K562 (cell line): Measurements from ENCODE around the gene TMEM89. TPM values are rescaled to one million over a fixed set of nuclear protein-coding genes. Genes with fewer than 3 reads are reported as not detected.

Source experiments
- CAMTA2 ChIP-seq: fragments of 250-450 bp; sonication (Bioruptor Pico); conservative IDR thresholded peaks from 2 replicates; pipeline ENCODE4 v1.5.1; 2022
- CTBP1 ChIP-seq: fragments of 450-650 bp; IDR thresholded peaks from 2 replicates; pipeline ENCODE4 v1.6.1; 2016; ENCODE audit warnings: borderline replicate concordance
- EP300 ChIP-seq: IDR thresholded peaks from 2 replicates; pipeline ENCODE4 v1.6.1; 2012; ENCODE audit warnings: low read length, improper control_type of control experiment
- FOSL1 ChIP-seq: fragments of 200-800 bp; sonication (Bioruptor generic); conservative IDR thresholded peaks from 2 replicates; pipeline ENCODE4 v1.6.1; 2016; ENCODE audit warnings: missing genetic modification characterization, missing compliant biosample characterization
- GTF2F1 ChIP-seq: IDR thresholded peaks from 2 replicates; pipeline ENCODE4 v1.6.1; 2011; ENCODE audit warnings: low read depth, low read length, improper control_type of control experiment
- NFIX ChIP-seq: fragments of 250-450 bp; sonication (Bioruptor Pico); IDR thresholded peaks from 2 replicates; pipeline ENCODE4 v1.4.0; 2020; ENCODE audit warnings: low read depth, mild to moderate bottlenecking, moderate library complexity
- NFRKB ChIP-seq: fragments of 450-650 bp; IDR thresholded peaks from 2 replicates; pipeline ENCODE4 v1.6.1; 2016; ENCODE audit warnings: low read depth
- RBBP5 ChIP-seq: fragments of 200-600 bp; sonication (generic); IDR thresholded peaks from 2 replicates; pipeline ENCODE4 v1.6.1; 2012; ENCODE audit warnings: borderline replicate concordance, mild to moderate bottlenecking, low read length, control low read depth, inconsistent platforms; ENCODE audit not compliant: insufficient read depth, poor library complexity, severe bottlenecking
- ZBTB8A ChIP-seq: fragments of 450-650 bp; IDR thresholded peaks from 2 replicates; pipeline ENCODE4 v1.6.1; 2018; ENCODE audit warnings: mild to moderate bottlenecking, moderate library complexity; ENCODE audit not compliant: partially characterized antibody
- ZNF444 ChIP-seq: fragments of 250-450 bp; sonication (Bioruptor Pico); IDR thresholded peaks from 2 replicates; pipeline ENCODE4 v1.4.0; 2020; ENCODE audit warnings: mild to moderate bottlenecking, moderate library complexity
- polyA plus RNA-seq, 8 experiments: library from polyadenylated mRNA; depleted of rRNA in 4 of 8; stranded (reverse) in 5 of 8; unstranded in 3 of 8; fragments of >200 nt; fragmentation: Nextera tagmentation in 2 of 8; fragmentation: Illumina TruSeq in 1 of 8; extraction: Ambion mirVana in 2 of 8; extraction: Trizol in 1 of 8; gene quantifications; 2 replicates each; pipeline versions ENCODE4 v1.2.1 to v1.2.3, GENCODE V29; 2011 to 2014; ENCODE audit warnings: inconsistent platforms in 1 of 8, missing spikeins in 1 of 8
- total RNA-seq, 7 experiments: library from RNA; depleted of rRNA in 6 of 7; stranded (reverse); fragments of >200 nt in 6 of 7; fragmentation: Illumina TruSeq in 2 of 7; extraction: Trizol in 2 of 7; gene quantifications; 2 replicates each; pipeline versions ENCODE4 v1.2.1 to v1.2.3, GENCODE V29; 2011 to 2021; ENCODE audit warnings: low replicate concordance in 1 of 7
- TF ChIP-seq, protein P1 (sequence below): fragments of 250-450 bp; sonication (Bioruptor Pico); IDR thresholded peaks from 2 replicates; pipeline ENCODE4 v1.5.0; 2020; ENCODE audit warnings: mild to moderate bottlenecking
- TF ChIP-seq, protein P2 (sequence below): fragments of 450-650 bp; IDR thresholded peaks from 2 replicates; pipeline ENCODE4 v1.6.1; 2017; ENCODE audit warnings: antibody characterized with exemption
- TF ChIP-seq, protein P3 (sequence below): fragments of 450-650 bp; formaldehyde crosslinking; IDR thresholded peaks from 2 replicates; pipeline ENCODE4 v1.4.0; 2020; ENCODE audit warnings: mild to moderate bottlenecking, moderate library complexity
- TF ChIP-seq, protein P4 (sequence below): sonication (generic); IDR thresholded peaks from 2 replicates; pipeline ENCODE4 v1.6.1; 2016
- TF ChIP-seq, protein P5 (sequence below), 2 experiments: fragments of 450-650 bp; IDR thresholded peaks; 2 replicates each; pipeline ENCODE4 v1.6.1; 2018; ENCODE audit warnings: mild to moderate bottlenecking in 2 of 2, low read depth in 1 of 2; ENCODE audit not compliant: partially characterized antibody in 2 of 2
- TF ChIP-seq, protein P6 (sequence below): sonication (generic); formaldehyde crosslinking; IDR thresholded peaks from 2 replicates; pipeline ENCODE4 v1.8.0; 2022; ENCODE audit warnings: mild to moderate bottlenecking, missing genetic modification reagents

Gene TMEM89
- total and polyA plus RNA-seq, 9 of the 15 experiments (the other 6 are each of a cell fraction or from before 2014, with no cell fraction given): not detected

DNA sequence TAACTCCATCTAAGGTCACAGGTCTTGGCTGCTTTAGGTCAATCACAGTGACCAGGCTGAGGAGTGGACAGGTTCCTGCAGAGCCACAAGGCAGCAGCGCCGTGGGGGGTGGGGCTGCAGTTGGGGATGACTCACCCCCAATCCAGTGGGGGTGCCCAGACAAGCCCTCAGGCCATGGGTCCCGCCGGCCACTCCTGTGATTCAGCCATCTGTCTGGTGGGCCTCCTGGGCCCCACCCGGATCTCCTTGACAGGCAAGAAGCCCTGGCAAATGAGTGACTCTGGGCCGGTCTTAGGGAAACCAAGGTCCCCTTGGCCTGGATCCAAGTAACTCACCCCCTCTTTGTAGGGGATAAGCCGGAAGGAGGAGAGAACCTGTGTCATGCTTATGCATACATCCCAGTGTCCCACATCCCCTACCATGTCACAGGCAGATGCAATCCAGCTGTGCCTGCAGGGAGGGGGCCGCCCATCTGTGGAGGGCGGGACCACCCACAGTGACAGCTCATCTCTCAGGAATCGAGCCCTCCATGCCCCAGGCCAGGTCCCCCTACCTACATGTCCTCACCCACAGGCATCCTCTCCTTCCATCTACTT lies 25.9 kb downstream of the TMEM89 start (continued):
- no peak for TF ChIP-seq EP300
- TF ChIP-seq CTBP1: 0 out of 2 replicates have a peak, but pooled peaks have one; percentile 19
- TF ChIP-seq, protein P1, sequence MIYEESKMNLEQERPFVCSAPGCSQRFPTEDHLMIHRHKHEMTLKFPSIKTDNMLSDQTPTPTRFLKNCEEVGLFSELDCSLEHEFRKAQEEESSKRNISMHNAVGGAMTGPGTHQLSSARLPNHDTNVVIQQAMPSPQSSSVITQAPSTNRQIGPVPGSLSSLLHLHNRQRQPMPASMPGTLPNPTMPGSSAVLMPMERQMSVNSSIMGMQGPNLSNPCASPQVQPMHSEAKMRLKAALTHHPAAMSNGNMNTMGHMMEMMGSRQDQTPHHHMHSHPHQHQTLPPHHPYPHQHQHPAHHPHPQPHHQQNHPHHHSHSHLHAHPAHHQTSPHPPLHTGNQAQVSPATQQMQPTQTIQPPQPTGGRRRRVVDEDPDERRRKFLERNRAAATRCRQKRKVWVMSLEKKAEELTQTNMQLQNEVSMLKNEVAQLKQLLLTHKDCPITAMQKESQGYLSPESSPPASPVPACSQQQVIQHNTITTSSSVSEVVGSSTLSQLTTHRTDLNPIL (CRISPR knock-in tag): no peak
- no peak for TF ChIP-seq GTF2F1
- TF ChIP-seq ZNF444 (CRISPR knock-in tag): no peak
- no peak for TF ChIP-seq NFIX (CRISPR knock-in tag)
- TF ChIP-seq FOSL1 (tag): peak; percentile 91
- TF ChIP-seq, protein P2, sequence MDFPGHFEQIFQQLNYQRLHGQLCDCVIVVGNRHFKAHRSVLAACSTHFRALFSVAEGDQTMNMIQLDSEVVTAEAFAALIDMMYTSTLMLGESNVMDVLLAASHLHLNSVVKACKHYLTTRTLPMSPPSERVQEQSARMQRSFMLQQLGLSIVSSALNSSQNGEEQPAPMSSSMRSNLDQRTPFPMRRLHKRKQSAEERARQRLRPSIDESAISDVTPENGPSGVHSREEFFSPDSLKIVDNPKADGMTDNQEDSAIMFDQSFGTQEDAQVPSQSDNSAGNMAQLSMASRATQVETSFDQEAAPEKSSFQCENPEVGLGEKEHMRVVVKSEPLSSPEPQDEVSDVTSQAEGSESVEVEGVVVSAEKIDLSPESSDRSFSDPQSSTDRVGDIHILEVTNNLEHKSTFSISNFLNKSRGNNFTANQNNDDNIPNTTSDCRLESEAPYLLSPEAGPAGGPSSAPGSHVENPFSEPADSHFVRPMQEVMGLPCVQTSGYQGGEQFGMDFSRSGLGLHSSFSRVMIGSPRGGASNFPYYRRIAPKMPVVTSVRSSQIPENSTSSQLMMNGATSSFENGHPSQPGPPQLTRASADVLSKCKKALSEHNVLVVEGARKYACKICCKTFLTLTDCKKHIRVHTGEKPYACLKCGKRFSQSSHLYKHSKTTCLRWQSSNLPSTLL: no peak
- TF ChIP-seq, protein P3, sequence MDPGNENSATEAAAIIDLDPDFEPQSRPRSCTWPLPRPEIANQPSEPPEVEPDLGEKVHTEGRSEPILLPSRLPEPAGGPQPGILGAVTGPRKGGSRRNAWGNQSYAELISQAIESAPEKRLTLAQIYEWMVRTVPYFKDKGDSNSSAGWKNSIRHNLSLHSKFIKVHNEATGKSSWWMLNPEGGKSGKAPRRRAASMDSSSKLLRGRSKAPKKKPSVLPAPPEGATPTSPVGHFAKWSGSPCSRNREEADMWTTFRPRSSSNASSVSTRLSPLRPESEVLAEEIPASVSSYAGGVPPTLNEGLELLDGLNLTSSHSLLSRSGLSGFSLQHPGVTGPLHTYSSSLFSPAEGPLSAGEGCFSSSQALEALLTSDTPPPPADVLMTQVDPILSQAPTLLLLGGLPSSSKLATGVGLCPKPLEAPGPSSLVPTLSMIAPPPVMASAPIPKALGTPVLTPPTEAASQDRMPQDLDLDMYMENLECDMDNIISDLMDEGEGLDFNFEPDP: no peak
- TF ChIP-seq ZBTB8A: no peak
- TF ChIP-seq, protein P4, sequence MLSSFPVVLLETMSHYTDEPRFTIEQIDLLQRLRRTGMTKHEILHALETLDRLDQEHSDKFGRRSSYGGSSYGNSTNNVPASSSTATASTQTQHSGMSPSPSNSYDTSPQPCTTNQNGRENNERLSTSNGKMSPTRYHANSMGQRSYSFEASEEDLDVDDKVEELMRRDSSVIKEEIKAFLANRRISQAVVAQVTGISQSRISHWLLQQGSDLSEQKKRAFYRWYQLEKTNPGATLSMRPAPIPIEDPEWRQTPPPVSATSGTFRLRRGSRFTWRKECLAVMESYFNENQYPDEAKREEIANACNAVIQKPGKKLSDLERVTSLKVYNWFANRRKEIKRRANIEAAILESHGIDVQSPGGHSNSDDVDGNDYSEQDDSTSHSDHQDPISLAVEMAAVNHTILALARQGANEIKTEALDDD: no peak
- no peak for TF ChIP-seq RBBP5
- TF ChIP-seq, protein P5, sequence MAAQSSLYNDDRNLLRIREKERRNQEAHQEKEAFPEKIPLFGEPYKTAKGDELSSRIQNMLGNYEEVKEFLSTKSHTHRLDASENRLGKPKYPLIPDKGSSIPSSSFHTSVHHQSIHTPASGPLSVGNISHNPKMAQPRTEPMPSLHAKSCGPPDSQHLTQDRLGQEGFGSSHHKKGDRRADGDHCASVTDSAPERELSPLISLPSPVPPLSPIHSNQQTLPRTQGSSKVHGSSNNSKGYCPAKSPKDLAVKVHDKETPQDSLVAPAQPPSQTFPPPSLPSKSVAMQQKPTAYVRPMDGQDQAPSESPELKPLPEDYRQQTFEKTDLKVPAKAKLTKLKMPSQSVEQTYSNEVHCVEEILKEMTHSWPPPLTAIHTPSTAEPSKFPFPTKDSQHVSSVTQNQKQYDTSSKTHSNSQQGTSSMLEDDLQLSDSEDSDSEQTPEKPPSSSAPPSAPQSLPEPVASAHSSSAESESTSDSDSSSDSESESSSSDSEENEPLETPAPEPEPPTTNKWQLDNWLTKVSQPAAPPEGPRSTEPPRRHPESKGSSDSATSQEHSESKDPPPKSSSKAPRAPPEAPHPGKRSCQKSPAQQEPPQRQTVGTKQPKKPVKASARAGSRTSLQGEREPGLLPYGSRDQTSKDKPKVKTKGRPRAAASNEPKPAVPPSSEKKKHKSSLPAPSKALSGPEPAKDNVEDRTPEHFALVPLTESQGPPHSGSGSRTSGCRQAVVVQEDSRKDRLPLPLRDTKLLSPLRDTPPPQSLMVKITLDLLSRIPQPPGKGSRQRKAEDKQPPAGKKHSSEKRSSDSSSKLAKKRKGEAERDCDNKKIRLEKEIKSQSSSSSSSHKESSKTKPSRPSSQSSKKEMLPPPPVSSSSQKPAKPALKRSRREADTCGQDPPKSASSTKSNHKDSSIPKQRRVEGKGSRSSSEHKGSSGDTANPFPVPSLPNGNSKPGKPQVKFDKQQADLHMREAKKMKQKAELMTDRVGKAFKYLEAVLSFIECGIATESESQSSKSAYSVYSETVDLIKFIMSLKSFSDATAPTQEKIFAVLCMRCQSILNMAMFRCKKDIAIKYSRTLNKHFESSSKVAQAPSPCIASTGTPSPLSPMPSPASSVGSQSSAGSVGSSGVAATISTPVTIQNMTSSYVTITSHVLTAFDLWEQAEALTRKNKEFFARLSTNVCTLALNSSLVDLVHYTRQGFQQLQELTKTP (IDR thresholded peaks at IDR 0.05; ENCODE audit: low read depth in 1 of 2, partially characterized antibody in 2 of 2): no peak
- TF ChIP-seq, protein P6, sequence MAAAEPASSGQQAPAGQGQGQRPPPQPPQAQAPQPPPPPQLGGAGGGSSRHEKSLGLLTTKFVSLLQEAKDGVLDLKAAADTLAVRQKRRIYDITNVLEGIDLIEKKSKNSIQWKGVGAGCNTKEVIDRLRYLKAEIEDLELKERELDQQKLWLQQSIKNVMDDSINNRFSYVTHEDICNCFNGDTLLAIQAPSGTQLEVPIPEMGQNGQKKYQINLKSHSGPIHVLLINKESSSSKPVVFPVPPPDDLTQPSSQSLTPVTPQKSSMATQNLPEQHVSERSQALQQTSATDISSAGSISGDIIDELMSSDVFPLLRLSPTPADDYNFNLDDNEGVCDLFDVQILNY (CRISPR knock-in tag): no peak
- no peak for TF ChIP-seq CAMTA2
- TF ChIP-seq NFRKB: no peak
